ENCODE measurements around the gene CXCR4.

The CXCR4 gene

GRCh38 chr2:136115183-136115761 lies 2.7 kb downstream of the CXCR4 start:
- Histone ChIP-seq H3K9me3 (ENCODE audit: insufficient read depth, low read length, severe bottlenecking) (no peaks in the 10 kb centered on the region), H4K20me1 (ENCODE audit: insufficient read depth, low read length) (peaks cover 52% of the 10 kb centered on the region), H3K27me3 (ENCODE audit: insufficient read depth, low read length, poor library complexity) (no peaks in the 10 kb centered on the region), H2AFZ (ENCODE audit: low read depth, low read length) (no peak overlapping the region), H3K4me3 (ENCODE audit: low read depth in 1 of 2, low read length in 2 of 2) (peak overlapping the region; percentile 72 to 87; a peak in 3 of 4 replicates), H3K9ac (ENCODE audit: low read depth, low read length) (peak overlapping the region; percentile 99), H3K4me1 (ENCODE audit: insufficient read depth, low read length) (peaks cover 47% of the 10 kb centered on the region), H3K79me2 (ENCODE audit: insufficient read depth, low read length) (peaks cover 52% of the 10 kb centered on the region), H3K36me3 (ENCODE audit: insufficient read depth, low read length) (peaks cover 45% of the 10 kb centered on the region), H3K4me2 (ENCODE audit: insufficient read depth, low read length) (peak overlapping the region; percentile 81), H3K27ac (ENCODE audit: low read length) (peak overlapping the region; percentile 100)
- DNase-seq (no peak), ATAC-seq (ENCODE audit: insufficient read depth, low read depth) (no peak)
- TF ChIP-seq CTCF (IDR thresholded peaks at IDR 0.05; ENCODE audit: borderline replicate concordance, extremely low read depth, low read length, poor library complexity, severe bottlenecking) (no peak), EZH2 (IDR thresholded peaks at IDR 0.05; ENCODE audit: borderline replicate concordance, low read depth, low read length, severe bottlenecking) (no peak)

- Histone ChIP-seq H3K27me3 (ENCODE audit: insufficient read depth, low read length, poor library complexity) (no peaks in the 10 kb centered on the region), H3K9me3 (ENCODE audit: insufficient read depth, low read length, severe bottlenecking) (no peaks in the 10 kb centered on the region), H3K9ac (ENCODE audit: low read depth, low read length) (no peak overlapping the region), H2AFZ (ENCODE audit: low read depth, low read length) (no peak overlapping the region), H3K27ac (ENCODE audit: low read length) (0 out of 2 replicates have a peak overlapping the region, but pooled peaks have one; percentile 21), H3K4me2 (ENCODE audit: insufficient read depth, low read length) (peak overlapping the region; percentile 81), H3K4me3 (ENCODE audit: low read depth in 1 of 2, low read length in 2 of 2) (peak overlapping the region in 1 of 2 experiments; percentile 31; a peak in 1 of 4 replicates), H3K36me3 (ENCODE audit: insufficient read depth, low read length) (peaks cover 45% of the 10 kb centered on the region), H3K4me1 (ENCODE audit: insufficient read depth, low read length) (peaks cover 39% of the 10 kb centered on the region), H3K79me2 (ENCODE audit: insufficient read depth, low read length) (peaks cover 52% of the 10 kb centered on the region), H4K20me1 (ENCODE audit: insufficient read depth, low read length) (peaks cover 52% of the 10 kb centered on the region)
- ATAC-seq (ENCODE audit: insufficient read depth, low read depth), result no peak
- no peak for DNase-seq
- TF ChIP-seq EZH2 (IDR thresholded peaks at IDR 0.05; ENCODE audit: borderline replicate concordance, low read depth, low read length, severe bottlenecking) (no peak), CTCF (IDR thresholded peaks at IDR 0.05; ENCODE audit: borderline replicate concordance, extremely low read depth, low read length, poor library complexity, severe bottlenecking) (no peak)
These were observed 3.6 kb downstream of the CXCR4 start for GRCh38 chr2:136114382-136114781.

- H2AFZ ChIP-seq (ENCODE audit: low read depth, low read length), result no peak overlapping the region
- no peak for ATAC-seq (ENCODE audit: insufficient read depth, low read depth)
- no peak for DNase-seq
- H3K27me3 ChIP-seq (ENCODE audit: insufficient read depth, low read length, poor library complexity), result no peaks in the 10 kb centered on the region
- TF ChIP-seq EZH2 (IDR thresholded peaks at IDR 0.05; ENCODE audit: borderline replicate concordance, low read depth, low read length, severe bottlenecking) (no peak), CTCF (IDR thresholded peaks at IDR 0.05; ENCODE audit: borderline replicate concordance, extremely low read depth, low read length, poor library complexity, severe bottlenecking) (no peak)
- H3K4me3 ChIP-seq (ENCODE audit: low read depth in 1 of 2, low read length in 2 of 2), result peak overlapping the region in 1 of 2 experiments; percentile 31; a peak in 1 of 4 replicates
- peak overlapping the region; percentile 37; the same call in 1 of the 2 replicates for H3K27ac ChIP-seq (ENCODE audit: low read length)
- peaks cover 51% of the 10 kb centered on the region for H3K79me2 ChIP-seq (ENCODE audit: insufficient read depth, low read length)
- H3K9me3 ChIP-seq (ENCODE audit: insufficient read depth, low read length, severe bottlenecking), result no peaks in the 10 kb centered on the region
- H4K20me1 ChIP-seq (ENCODE audit: insufficient read depth, low read length), result peaks cover 52% of the 10 kb centered on the region
- H3K4me1 ChIP-seq (ENCODE audit: insufficient read depth, low read length), result peaks cover 31% of the 10 kb centered on the region
- H3K4me2 ChIP-seq (ENCODE audit: insufficient read depth, low read length), result peak overlapping the region; percentile 81; the same call in 1 of the 2 replicates
- peaks cover 45% of the 10 kb centered on the region for H3K36me3 ChIP-seq (ENCODE audit: insufficient read depth, low read length)
- H3K9ac ChIP-seq (ENCODE audit: low read depth, low read length), result no peak overlapping the region
These were observed 4.6 kb downstream of the CXCR4 start for GRCh38 chr2:136113209-136113971.

All from DND-41 (cell line).